ENCODE measurements around the gene SMOC2.

DNA sequence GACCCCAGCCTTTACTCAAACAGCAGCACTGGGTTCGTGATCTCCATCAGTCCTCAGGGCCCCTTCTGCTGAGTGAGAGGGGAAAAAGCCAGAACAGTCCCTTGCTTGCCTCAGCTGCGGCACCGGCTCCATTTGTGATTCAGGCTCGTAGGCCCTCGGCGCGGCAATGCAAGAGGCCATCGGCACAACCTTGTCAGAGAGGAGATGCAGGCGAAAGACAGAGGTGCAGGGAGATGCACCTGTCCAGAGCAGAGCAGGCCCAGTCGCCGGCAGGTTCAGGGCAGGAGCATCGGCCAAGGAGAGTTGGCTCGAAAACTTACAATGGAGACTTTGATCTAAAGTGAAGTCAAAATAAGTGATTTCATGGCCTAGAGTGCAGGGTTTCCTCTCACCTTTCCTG, 171.6 kb downstream of the SMOC2 start:
- TF ChIP-seq, protein P1, sequence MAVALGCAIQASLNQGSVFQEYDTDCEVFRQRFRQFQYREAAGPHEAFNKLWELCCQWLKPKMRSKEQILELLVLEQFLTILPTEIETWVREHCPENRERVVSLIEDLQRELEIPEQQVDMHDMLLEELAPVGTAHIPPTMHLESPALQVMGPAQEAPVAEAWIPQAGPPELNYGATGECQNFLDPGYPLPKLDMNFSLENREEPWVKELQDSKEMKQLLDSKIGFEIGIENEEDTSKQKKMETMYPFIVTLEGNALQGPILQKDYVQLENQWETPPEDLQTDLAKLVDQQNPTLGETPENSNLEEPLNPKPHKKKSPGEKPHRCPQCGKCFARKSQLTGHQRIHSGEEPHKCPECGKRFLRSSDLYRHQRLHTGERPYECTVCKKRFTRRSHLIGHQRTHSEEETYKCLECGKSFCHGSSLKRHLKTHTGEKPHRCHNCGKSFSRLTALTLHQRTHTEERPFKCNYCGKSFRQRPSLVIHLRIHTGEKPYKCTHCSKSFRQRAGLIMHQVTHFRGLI (tag by site-specific recombination; IDR thresholded peaks at IDR 0.05), result no peak
- TF ChIP-seq, protein P2, sequence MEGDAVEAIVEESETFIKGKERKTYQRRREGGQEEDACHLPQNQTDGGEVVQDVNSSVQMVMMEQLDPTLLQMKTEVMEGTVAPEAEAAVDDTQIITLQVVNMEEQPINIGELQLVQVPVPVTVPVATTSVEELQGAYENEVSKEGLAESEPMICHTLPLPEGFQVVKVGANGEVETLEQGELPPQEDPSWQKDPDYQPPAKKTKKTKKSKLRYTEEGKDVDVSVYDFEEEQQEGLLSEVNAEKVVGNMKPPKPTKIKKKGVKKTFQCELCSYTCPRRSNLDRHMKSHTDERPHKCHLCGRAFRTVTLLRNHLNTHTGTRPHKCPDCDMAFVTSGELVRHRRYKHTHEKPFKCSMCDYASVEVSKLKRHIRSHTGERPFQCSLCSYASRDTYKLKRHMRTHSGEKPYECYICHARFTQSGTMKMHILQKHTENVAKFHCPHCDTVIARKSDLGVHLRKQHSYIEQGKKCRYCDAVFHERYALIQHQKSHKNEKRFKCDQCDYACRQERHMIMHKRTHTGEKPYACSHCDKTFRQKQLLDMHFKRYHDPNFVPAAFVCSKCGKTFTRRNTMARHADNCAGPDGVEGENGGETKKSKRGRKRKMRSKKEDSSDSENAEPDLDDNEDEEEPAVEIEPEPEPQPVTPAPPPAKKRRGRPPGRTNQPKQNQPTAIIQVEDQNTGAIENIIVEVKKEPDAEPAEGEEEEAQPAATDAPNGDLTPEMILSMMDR (tag by site-specific recombination; IDR thresholded peaks at IDR 0.05), result no peak
- TF ChIP-seq ZNF16 (tag by site-specific recombination; IDR thresholded peaks at IDR 0.05; ENCODE audit: low read depth) (no peak), HOXA7 (CRISPR knock-in tag; IDR thresholded peaks at IDR 0.05; ENCODE audit: borderline replicate concordance) (no peak), MZF1 (tag by site-specific recombination; IDR thresholded peaks at IDR 0.05; ENCODE audit: borderline replicate concordance) (no peak), ZNF366 (tag by site-specific recombination; conservative IDR thresholded peaks at IDR 0.05) (no peak), SP7 (tag by site-specific recombination; IDR thresholded peaks at IDR 0.05) (no peak), ZNF473 (tag by site-specific recombination; IDR thresholded peaks at IDR 0.05) (no peak), ZNF266 (tag by site-specific recombination; IDR thresholded peaks at IDR 0.05; ENCODE audit: low read depth) (no peak)
- TF ChIP-seq, protein P3, sequence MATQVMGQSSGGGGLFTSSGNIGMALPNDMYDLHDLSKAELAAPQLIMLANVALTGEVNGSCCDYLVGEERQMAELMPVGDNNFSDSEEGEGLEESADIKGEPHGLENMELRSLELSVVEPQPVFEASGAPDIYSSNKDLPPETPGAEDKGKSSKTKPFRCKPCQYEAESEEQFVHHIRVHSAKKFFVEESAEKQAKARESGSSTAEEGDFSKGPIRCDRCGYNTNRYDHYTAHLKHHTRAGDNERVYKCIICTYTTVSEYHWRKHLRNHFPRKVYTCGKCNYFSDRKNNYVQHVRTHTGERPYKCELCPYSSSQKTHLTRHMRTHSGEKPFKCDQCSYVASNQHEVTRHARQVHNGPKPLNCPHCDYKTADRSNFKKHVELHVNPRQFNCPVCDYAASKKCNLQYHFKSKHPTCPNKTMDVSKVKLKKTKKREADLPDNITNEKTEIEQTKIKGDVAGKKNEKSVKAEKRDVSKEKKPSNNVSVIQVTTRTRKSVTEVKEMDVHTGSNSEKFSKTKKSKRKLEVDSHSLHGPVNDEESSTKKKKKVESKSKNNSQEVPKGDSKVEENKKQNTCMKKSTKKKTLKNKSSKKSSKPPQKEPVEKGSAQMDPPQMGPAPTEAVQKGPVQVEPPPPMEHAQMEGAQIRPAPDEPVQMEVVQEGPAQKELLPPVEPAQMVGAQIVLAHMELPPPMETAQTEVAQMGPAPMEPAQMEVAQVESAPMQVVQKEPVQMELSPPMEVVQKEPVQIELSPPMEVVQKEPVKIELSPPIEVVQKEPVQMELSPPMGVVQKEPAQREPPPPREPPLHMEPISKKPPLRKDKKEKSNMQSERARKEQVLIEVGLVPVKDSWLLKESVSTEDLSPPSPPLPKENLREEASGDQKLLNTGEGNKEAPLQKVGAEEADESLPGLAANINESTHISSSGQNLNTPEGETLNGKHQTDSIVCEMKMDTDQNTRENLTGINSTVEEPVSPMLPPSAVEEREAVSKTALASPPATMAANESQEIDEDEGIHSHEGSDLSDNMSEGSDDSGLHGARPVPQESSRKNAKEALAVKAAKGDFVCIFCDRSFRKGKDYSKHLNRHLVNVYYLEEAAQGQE (tag by site-specific recombination; IDR thresholded peaks at IDR 0.05), result no peak

Data from HEK293 (cell line).